ENCODE data around the gene PBX3.

The PBX3 gene

DNA sequence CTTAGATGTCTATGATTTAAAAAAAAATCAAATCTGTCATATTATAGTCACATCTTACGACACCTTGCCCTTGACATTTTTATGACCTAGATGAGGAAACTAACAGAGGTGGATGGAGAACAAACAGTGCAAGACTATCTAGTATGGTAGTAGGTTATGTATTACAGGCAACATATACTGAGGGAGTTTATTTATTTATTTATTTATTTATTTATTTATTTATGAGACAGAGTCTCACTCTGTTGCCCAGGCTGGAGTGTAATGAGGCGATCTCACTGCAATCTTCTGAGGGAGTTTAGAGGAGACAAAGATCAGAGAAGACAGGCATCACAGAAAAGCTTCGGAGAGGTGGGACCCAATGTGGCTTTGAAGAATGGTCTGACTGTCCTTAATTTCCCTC is 4.5 kb upstream of the PBX3 start:
- Histone ChIP-seq H3K4ac (ENCODE audit: low read length) (no peak overlapping the region), H3K27ac (replicated peaks; ENCODE audit: low read length) (no peak overlapping the region), H3K36me3 (replicated peaks in 1 of 2; ENCODE audit: control insufficient read depth in 2 of 2, insufficient read depth in 2 of 2, low read length in 2 of 2) (no peaks in the 10 kb centered on the region), H3K9me3 (replicated peaks in 1 of 2; ENCODE audit: control insufficient read depth in 2 of 2, insufficient read depth in 1 of 2, low read depth in 1 of 2, low read length in 2 of 2) (no peaks in the 10 kb centered on the region), H3K23ac (ENCODE audit: low read depth, low read length, poor library complexity) (no peak overlapping the region), H3K14ac (ENCODE audit: low read length) (no peak overlapping the region), H2BK120ac (ENCODE audit: low read depth, low read length) (no peak overlapping the region), H4K8ac (ENCODE audit: low read depth, low read length) (no peak overlapping the region), H3K27me3 (ENCODE audit: control insufficient read depth in 3 of 3, insufficient read depth in 3 of 3, low read depth in 1 of 3, low read length in 3 of 3) (no peaks in the 10 kb centered on the region), H2AFZ (ENCODE audit: low read length) (no peak overlapping the region), H2BK5ac (ENCODE audit: low read length) (no peak overlapping the region), H2AK5ac (ENCODE audit: low read depth, low read length) (no peak overlapping the region), H2BK12ac (ENCODE audit: low read length) (no peak overlapping the region), H3K18ac (ENCODE audit: low read length) (no peak overlapping the region), H3K79me1 (ENCODE audit: low read depth, low read length) (peaks cover 3% of the 10 kb centered on the region), H2BK15ac (ENCODE audit: low read length) (no peak overlapping the region), H3K4me1 (ENCODE audit: control insufficient read depth in 2 of 2, insufficient read depth in 1 of 2, low read depth in 1 of 2, low read length in 2 of 2) (peaks cover 0 to 4% of the 10 kb centered on the region in 2 donors), H3K9ac (ENCODE audit: low read depth, low read length, poor library complexity) (no peak overlapping the region), H3K4me3 (ENCODE audit: low read length in 2 of 2) (no peak overlapping the region), H3K4me2 (ENCODE audit: insufficient read depth, low read length, poor library complexity, severe bottlenecking) (no peak overlapping the region), H4K91ac (ENCODE audit: low read depth, low read length, poor library complexity) (no peak overlapping the region)
- no CpG with 5 or more reads among the region's 3 CpGs for WGBS, 2 donors (ENCODE audit: extremely low coverage in 2 of 2, insufficient read length in 2 of 2, insufficient replicate concordance in 1 of 2)
- no peak for DNase-seq (ENCODE audit: low spot score)

GRCh38 chr9:125743682-125744428 is 3.3 kb upstream of the PBX3 start:
- H3K18ac ChIP-seq (ENCODE audit: low read length) = no peak overlapping the region
- no peaks in the 10 kb centered on the region for H3K27me3 ChIP-seq (ENCODE audit: control insufficient read depth in 3 of 3, insufficient read depth in 3 of 3, low read depth in 1 of 3, low read length in 3 of 3)
- no peak overlapping the region for H2AFZ ChIP-seq (ENCODE audit: low read length)
- no peak overlapping the region for H4K8ac ChIP-seq (ENCODE audit: low read depth, low read length)
- no peak overlapping the region for H3K14ac ChIP-seq (ENCODE audit: low read length)
- H4K91ac ChIP-seq (ENCODE audit: low read depth, low read length, poor library complexity) = no peak overlapping the region
- H3K9ac ChIP-seq (ENCODE audit: low read depth, low read length, poor library complexity) = no peak overlapping the region
- H2BK15ac ChIP-seq (ENCODE audit: low read length) = no peak overlapping the region
- no peaks in the 10 kb centered on the region for H3K9me3 ChIP-seq (replicated peaks in 1 of 2; ENCODE audit: control insufficient read depth in 2 of 2, insufficient read depth in 1 of 2, low read depth in 1 of 2, low read length in 2 of 2)
- no peak overlapping the region for H2AK5ac ChIP-seq (ENCODE audit: low read depth, low read length)
- DNase-seq (ENCODE audit: low spot score) = no peak
- WGBS, 2 donors (ENCODE audit: extremely low coverage in 2 of 2, insufficient read length in 2 of 2, insufficient replicate concordance in 1 of 2) = no CpG with 5 or more reads among the region's 5 CpGs
- peaks cover 6% of the 10 kb centered on the region for H3K79me1 ChIP-seq (ENCODE audit: low read depth, low read length)
- H3K4me2 ChIP-seq (ENCODE audit: insufficient read depth, low read length, poor library complexity, severe bottlenecking) = no peak overlapping the region
- H3K4ac ChIP-seq (ENCODE audit: low read length) = no peak overlapping the region
- H3K4me1 ChIP-seq (ENCODE audit: control insufficient read depth in 2 of 2, insufficient read depth in 1 of 2, low read depth in 1 of 2, low read length in 2 of 2) = peaks cover 0 to 4% of the 10 kb centered on the region in 2 donors
- no peak overlapping the region for H2BK120ac ChIP-seq (ENCODE audit: low read depth, low read length)
- H3K23ac ChIP-seq (ENCODE audit: low read depth, low read length, poor library complexity) = no peak overlapping the region
- H3K36me3 ChIP-seq (replicated peaks in 1 of 2; ENCODE audit: control insufficient read depth in 2 of 2, insufficient read depth in 2 of 2, low read length in 2 of 2) = peaks cover 0 to under 1% of the 10 kb centered on the region in 2 donors
- H2BK5ac ChIP-seq (ENCODE audit: low read length) = no peak overlapping the region
- no peak overlapping the region for H2BK12ac ChIP-seq (ENCODE audit: low read length)
- no peak overlapping the region for H3K27ac ChIP-seq (replicated peaks; ENCODE audit: low read length)
- no peak overlapping the region for H3K4me3 ChIP-seq (ENCODE audit: low read length in 2 of 2)

GRCh38 chr9:125744616-125745015 is 2.6 kb upstream of the PBX3 start:
- Histone ChIP-seq H3K79me1 (ENCODE audit: low read depth, low read length) (peaks cover 6% of the 10 kb centered on the region), H3K14ac (ENCODE audit: low read length) (no peak overlapping the region), H2BK12ac (ENCODE audit: low read length) (no peak overlapping the region), H3K23ac (ENCODE audit: low read depth, low read length, poor library complexity) (no peak overlapping the region), H3K9me3 (replicated peaks in 1 of 2; ENCODE audit: control insufficient read depth in 2 of 2, insufficient read depth in 1 of 2, low read depth in 1 of 2, low read length in 2 of 2) (no peaks in the 10 kb centered on the region), H3K4me1 (ENCODE audit: control insufficient read depth in 2 of 2, insufficient read depth in 1 of 2, low read depth in 1 of 2, low read length in 2 of 2) (peaks cover 3 to 4% of the 10 kb centered on the region in 2 donors), H2AFZ (ENCODE audit: low read length) (no peak overlapping the region), H3K36me3 (replicated peaks in 1 of 2; ENCODE audit: control insufficient read depth in 2 of 2, insufficient read depth in 2 of 2, low read length in 2 of 2) (peaks cover 0 to 8% of the 10 kb centered on the region in 2 donors), H3K27me3 (ENCODE audit: control insufficient read depth in 3 of 3, insufficient read depth in 3 of 3, low read depth in 1 of 3, low read length in 3 of 3) (no peaks in the 10 kb centered on the region), H3K4me3 (ENCODE audit: low read length in 2 of 2) (no peak overlapping the region), H3K4ac (ENCODE audit: low read length) (no peak overlapping the region), H3K9ac (ENCODE audit: low read depth, low read length, poor library complexity) (no peak overlapping the region), H3K4me2 (ENCODE audit: insufficient read depth, low read length, poor library complexity, severe bottlenecking) (no peak overlapping the region), H3K18ac (ENCODE audit: low read length) (no peak overlapping the region), H2BK15ac (ENCODE audit: low read length) (no peak overlapping the region), H2BK120ac (ENCODE audit: low read depth, low read length) (no peak overlapping the region), H3K27ac (replicated peaks; ENCODE audit: low read length) (no peak overlapping the region), H4K8ac (ENCODE audit: low read depth, low read length) (no peak overlapping the region), H2AK5ac (ENCODE audit: low read depth, low read length) (no peak overlapping the region), H2BK5ac (ENCODE audit: low read length) (no peak overlapping the region), H4K91ac (ENCODE audit: low read depth, low read length, poor library complexity) (no peak overlapping the region)
- no CpG with 5 or more reads among the region's 5 CpGs for WGBS, 2 donors (ENCODE audit: extremely low coverage in 2 of 2, insufficient read length in 2 of 2, insufficient replicate concordance in 1 of 2)
- DNase-seq (ENCODE audit: low spot score) = no peak

DNA sequence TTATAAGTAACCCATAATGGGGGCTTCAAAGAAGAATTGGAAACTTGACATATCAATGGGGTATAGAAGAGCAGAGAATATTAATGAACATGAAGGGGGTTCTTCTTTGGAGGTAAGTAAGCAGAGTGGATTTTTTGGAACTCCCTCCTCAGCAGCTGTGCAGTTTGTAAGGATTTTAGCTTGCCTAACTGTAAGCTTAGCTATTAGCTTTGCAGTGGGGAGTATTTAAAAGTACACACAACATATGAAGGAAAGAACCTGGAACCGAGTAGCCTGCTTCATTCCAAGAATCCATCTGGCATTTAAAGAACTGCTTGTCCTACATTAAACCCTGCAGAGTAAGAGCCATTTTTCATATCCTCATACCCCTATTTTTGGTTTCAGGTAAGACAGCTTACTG is 2.2 kb upstream of the PBX3 start:
- no peak overlapping the region for H2BK15ac ChIP-seq (ENCODE audit: low read length)
- no peaks in the 10 kb centered on the region for H3K27me3 ChIP-seq (ENCODE audit: control insufficient read depth in 3 of 3, insufficient read depth in 3 of 3, low read depth in 1 of 3, low read length in 3 of 3)
- no peak overlapping the region for H3K18ac ChIP-seq (ENCODE audit: low read length)
- no peak overlapping the region for H4K8ac ChIP-seq (ENCODE audit: low read depth, low read length)
- H2BK5ac ChIP-seq (ENCODE audit: low read length) = no peak overlapping the region
- H3K4me3 ChIP-seq (ENCODE audit: low read length in 2 of 2) = no peak overlapping the region
- no peak overlapping the region for H3K9ac ChIP-seq (ENCODE audit: low read depth, low read length, poor library complexity)
- no peak overlapping the region for H2BK120ac ChIP-seq (ENCODE audit: low read depth, low read length)
- no peak overlapping the region for H2BK12ac ChIP-seq (ENCODE audit: low read length)
- H2AFZ ChIP-seq (ENCODE audit: low read length) = no peak overlapping the region
- no peaks in the 10 kb centered on the region for H3K9me3 ChIP-seq (replicated peaks in 1 of 2; ENCODE audit: control insufficient read depth in 2 of 2, insufficient read depth in 1 of 2, low read depth in 1 of 2, low read length in 2 of 2)
- H3K14ac ChIP-seq (ENCODE audit: low read length) = no peak overlapping the region
- no CpG with 5 or more reads among the region's 1 CpG for WGBS, 2 donors (ENCODE audit: extremely low coverage in 2 of 2, insufficient read length in 2 of 2, insufficient replicate concordance in 1 of 2)
- no peak overlapping the region for H4K91ac ChIP-seq (ENCODE audit: low read depth, low read length, poor library complexity)
- H3K23ac ChIP-seq (ENCODE audit: low read depth, low read length, poor library complexity) = no peak overlapping the region
- H3K4me2 ChIP-seq (ENCODE audit: insufficient read depth, low read length, poor library complexity, severe bottlenecking) = no peak overlapping the region
- H3K27ac ChIP-seq (replicated peaks; ENCODE audit: low read length) = no peak overlapping the region
- no peak overlapping the region for H3K4ac ChIP-seq (ENCODE audit: low read length)
- no peak for DNase-seq (ENCODE audit: low spot score)
- H3K36me3 ChIP-seq (replicated peaks in 1 of 2; ENCODE audit: control insufficient read depth in 2 of 2, insufficient read depth in 2 of 2, low read length in 2 of 2) = peaks cover 0 to 10% of the 10 kb centered on the region in 2 donors
- no peak overlapping the region for H2AK5ac ChIP-seq (ENCODE audit: low read depth, low read length)
- H3K79me1 ChIP-seq (ENCODE audit: low read depth, low read length) = peaks cover 6% of the 10 kb centered on the region
- peaks cover 4 to 5% of the 10 kb centered on the region in 2 donors for H3K4me1 ChIP-seq (ENCODE audit: control insufficient read depth in 2 of 2, insufficient read depth in 1 of 2, low read depth in 1 of 2, low read length in 2 of 2)
